Measurements from ENCODE around the gene NOD2.

GRCh38 chr16:50711862-50712559 is 18.6 kb downstream of the NOD2 start:
- TF ChIP-seq RFXAP (CRISPR knock-in tag; IDR thresholded peaks at IDR 0.05; ENCODE audit: borderline replicate concordance): no peak
- no peak for TF ChIP-seq ZNF441 (CRISPR knock-in tag; IDR thresholded peaks at IDR 0.05; ENCODE audit: borderline replicate concordance)
- TF ChIP-seq ZBTB26 (CRISPR knock-in tag; IDR thresholded peaks at IDR 0.05; ENCODE audit: borderline replicate concordance): no peak
- TF ChIP-seq ZNF713 (CRISPR knock-in tag; IDR thresholded peaks at IDR 0.05): no peak
- TF ChIP-seq GABPA (IDR thresholded peaks at IDR 0.05; ENCODE audit: low read depth, low read length): no peak
- TF ChIP-seq GABPA (CRISPR knock-in tag; IDR thresholded peaks at IDR 0.05; ENCODE audit: low read depth): no peak
- no peak for TF ChIP-seq CEBPG (CRISPR knock-in tag; IDR thresholded peaks at IDR 0.05)
- no peak for TF ChIP-seq EP300 (IDR thresholded peaks at IDR 0.05; ENCODE audit: low read depth in 2 of 2, low read length in 2 of 2)
- no peak for TF ChIP-seq EP300 (CRISPR knock-in tag; IDR thresholded peaks at IDR 0.05; ENCODE audit: borderline replicate concordance)
- TF ChIP-seq ZBTB40 (IDR thresholded peaks at IDR 0.05): no peak
- TF ChIP-seq ZBTB40 (CRISPR knock-in tag; IDR thresholded peaks at IDR 0.05): no peak
- TF ChIP-seq ZFP82 (CRISPR knock-in tag; IDR thresholded peaks at IDR 0.05; ENCODE audit: borderline replicate concordance): no peak
- TF ChIP-seq KDM5B (CRISPR knock-in tag; IDR thresholded peaks at IDR 0.05; ENCODE audit: borderline replicate concordance): no peak

Measured in HepG2 (cell line).